Measurements from ENCODE around the gene H2BK1.
A peak's percentile ranks its signal among the peaks of the same experiment; 100 is the strongest.

Gene H2BK1

DNA sequence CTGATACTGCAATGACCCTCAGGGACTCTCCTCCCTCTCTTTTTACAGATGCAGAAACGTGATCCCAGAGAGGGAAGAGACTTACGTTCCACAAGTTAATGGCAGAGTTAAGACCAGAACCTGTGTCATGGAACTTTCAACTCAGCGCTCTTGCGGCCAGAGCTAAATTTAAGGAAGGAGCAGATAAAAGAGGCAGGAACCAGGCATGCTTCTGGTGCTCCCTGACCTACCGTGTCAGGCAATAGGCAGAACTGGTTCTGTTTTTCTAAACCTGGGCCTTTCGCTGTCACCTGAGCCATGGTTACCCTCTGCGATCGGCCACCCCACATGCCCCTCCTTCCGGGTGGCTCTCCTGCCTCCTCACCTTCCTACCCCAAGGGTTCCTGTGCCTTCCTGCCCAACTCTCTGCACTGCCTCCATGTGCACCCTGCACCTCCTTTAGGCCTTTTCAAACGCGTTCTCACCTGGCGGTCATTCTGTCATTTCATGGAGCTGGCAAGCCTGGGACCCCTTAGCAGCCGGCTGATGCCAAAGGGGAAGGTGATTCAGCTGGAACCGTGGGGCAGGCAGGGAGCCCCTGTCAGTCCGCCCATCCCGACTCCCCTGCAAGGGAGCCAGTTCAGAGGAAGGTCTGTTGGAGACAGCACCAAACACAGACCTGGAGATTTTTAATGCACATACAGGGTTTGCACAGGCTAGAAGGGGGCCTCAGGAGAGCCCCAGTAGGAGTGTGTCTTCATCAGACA lies 35.1 kb downstream of the H2BK1 start:
- DNase-seq: no peak

DNA sequence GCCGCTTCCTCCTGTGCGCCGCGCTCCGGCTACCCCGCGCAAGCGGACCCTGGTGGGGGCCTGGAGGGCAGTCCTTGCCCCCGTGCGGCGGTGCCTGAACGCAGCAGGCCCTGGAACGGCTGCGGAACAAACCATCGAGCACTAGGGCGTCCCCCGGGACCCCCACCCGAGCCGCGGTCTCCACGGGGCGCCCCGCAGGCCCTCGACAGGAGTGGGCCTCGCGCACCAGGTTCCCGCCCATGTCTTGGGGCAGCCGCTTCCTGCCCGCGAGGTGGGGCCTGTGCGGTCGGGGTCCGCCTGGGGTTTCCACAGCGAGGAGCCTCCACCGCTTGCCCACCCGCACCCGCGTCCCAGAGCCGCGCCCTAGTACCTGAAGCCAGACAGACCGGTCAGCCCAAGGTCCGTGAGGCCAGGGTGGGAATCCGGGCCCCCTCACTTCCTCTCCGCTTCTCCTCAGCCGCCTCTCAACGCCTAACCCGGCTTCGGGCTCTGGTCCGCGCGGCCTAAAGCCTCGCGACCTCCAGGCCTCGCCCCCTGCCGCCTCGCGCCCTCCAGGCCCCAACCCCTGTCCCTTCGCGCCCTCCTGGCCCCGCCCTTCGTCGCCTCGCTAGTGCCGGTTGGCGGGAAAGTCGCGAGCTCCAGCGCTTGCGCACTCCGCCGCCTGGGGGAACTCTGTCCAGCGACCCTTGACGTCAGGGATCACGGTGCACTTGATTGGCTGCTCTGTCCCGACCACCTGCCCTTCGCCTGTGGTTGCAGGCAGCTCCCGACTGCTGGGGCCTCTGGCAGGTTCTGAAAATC lies 35.8 kb downstream of the H2BK1 start:
- DNase-seq: peak; percentile 17

DNA sequence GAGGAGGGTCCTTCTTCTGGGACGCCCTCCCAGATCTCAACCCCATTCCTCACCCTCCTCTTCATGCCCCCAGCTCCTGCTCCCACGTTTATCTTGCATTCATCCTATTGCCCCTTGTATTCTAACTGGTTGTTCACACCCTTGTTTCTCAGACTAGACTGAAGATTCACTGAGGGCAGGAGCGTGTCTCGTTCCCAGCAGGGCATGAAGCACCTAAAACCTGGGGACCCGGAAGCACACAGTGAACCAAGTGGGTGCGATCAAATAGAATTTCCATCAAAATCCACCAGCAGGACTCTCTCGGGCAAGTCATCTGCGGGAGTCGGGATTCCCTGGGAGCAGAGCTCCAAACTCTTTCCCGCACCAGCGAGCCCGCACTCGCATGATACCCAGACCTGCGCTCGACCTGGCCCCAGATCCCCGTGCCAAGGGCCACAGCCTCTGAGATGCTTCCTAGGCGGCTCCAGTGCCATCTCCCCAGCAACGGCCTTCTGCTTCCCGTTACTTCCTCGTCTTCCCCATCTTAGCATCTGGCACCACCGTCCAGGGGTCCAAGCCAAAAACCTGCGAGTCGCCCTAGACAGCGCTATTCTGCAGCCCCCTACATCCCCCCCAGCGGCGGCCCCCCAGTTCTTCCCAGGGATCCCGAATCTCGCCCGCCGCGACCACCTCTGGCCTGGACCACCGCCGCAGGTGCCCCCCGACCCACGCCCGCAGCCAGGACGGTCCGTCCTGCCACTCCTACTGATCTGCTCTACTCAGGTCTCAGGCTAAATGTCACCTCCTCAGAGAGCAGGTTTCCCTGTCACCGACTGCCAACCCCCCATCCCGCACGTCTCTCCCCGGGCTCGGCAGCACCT lies 36.7 kb downstream of the H2BK1 start:
- no peak for DNase-seq

DNA sequence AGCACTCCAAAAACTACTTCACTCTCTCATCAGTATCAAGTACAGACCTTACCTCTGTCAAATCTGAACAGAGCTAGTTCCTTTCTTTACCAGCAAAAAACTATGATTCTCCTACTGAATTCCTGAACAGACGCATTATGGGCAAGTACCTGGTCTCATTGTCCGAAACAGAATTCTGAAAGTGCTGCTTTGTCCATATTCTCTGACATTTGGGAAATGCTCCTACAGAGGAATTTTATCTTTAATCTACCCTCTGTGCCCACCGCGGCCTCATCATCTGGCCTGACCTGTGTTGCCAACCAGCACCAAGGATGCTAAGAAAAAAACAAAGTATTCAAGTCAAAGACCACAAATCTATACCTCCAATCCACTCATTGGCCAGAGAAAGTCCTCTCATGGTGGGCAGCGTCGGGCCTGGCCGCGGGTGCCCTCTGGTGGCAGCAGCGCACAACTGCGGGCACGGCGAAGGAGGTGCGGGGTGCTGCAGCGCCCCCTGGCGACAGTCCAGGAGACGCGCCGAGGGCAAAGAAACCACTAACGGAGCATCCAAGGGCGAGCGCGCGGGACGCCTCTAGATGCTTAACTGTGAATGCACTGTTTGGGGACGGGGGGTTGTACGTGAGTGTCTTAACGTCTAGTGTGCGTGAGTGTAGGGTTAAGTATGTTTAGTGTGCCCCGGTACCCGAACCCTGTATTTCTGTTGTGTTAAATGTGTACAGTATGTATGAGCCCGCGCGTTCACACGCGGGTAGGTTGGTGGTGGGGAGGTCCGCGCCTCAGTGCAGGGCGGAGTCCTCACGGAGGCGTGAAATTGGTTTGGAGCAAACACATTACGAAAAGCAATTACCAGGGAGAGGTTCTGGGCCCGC lies 37.8 kb downstream of the H2BK1 start:
- peak; percentile 80 for DNase-seq

DNA sequence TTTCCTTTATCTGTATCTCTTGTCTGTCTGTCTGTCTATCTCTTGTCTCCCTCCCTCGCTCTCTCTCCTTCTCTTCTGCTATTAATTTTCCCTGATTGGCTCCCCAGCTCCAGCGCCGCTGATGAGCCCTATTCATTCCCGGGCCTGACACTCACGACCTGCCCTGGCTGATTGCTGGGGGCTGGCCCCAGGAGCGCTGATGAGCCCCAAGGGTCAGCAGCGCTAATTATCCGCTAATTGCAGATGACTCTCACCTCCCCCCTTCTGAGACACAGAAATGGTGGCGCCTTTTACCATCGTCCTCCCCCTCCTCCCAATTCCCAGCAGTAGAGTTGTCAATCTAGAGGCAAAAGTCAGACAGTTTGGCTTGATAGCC lies 41.5 kb downstream of the H2BK1 start:
- no peak for DNase-seq

DNA sequence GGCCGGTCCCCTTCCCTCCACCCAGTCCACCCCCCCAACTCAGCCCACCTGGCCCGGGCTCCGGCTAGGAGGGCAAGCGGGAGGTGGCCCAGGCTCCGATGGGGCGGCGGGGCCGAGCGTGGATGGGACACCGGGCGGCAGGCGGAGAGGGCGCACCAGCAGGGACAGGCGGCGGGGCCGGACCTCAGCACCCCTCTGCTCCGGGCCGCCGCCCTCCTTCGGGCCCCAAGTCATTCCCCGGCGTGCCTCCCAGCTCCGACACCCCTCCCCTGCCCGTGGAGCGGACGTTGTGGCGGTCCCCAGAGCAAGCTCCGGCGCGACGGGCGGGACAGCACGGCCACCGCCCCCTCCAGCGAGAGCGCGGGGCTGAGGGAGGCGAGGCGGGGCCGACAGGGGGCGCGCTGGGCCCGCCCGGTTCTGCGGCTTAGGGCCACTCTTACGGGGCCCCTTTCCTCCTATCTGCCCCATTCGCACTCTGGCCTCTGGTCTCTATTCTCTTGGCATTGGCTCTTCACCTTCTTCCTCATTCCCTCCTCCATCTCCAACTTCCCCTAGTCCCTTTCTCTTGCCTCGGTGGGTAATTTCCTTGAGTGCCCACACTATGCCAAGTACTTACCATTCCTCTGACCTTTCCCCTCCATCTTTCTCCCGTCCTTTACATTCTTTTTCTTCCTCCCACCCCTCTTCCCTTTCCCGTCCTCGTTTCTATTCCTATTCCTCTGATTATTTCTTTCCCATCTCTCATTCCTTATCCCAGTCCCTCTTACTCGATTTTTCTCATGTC lies 42.1 kb downstream of the H2BK1 start:
- DNase-seq: peak; percentile 58

DNA sequence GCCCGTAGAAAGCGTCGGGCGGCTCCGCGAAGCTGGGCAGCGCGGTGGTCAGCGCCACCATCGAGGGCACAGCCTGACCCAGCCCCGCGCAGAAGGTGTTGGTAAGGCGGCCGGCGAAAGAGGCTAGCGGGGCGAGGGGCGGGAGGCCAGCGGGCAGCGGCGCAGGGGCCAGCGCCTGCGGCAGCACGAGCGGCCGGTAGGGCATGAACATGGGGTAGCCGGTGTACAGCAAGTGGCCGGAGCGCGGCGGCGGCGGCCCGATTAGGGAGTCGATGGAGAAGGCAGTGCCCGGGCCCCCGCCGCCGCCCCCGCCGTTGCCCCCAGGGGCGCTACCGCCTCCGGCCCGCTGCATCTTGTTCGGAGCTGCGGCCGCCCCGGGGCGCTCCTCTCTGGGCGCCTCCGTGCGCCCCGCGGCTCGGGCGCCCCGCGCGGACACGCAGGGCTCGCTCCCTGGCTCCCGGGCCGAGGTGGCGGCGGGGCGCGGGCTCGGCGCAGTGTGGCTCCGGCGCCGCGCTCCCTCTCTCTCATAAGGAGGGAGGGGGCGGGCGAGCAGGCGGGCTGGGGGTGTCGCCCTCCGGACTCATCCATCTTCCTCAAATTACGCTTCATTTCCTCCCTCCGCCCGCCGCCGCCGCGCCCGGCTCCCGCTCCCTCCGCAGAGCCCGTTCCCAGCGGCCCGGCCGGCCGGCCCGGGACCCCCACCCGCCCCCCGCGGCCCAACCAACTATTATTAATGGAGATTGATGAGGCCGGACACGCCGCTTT lies 42.9 kb downstream of the H2BK1 start, which contains the start of gene GBX1:
TSS of gene GBX1 (minus strand) at position 498 of the 765 bp plus-strand sequence. CDS start at position 352, 146 bp downstream.
- no peak for DNase-seq

DNA sequence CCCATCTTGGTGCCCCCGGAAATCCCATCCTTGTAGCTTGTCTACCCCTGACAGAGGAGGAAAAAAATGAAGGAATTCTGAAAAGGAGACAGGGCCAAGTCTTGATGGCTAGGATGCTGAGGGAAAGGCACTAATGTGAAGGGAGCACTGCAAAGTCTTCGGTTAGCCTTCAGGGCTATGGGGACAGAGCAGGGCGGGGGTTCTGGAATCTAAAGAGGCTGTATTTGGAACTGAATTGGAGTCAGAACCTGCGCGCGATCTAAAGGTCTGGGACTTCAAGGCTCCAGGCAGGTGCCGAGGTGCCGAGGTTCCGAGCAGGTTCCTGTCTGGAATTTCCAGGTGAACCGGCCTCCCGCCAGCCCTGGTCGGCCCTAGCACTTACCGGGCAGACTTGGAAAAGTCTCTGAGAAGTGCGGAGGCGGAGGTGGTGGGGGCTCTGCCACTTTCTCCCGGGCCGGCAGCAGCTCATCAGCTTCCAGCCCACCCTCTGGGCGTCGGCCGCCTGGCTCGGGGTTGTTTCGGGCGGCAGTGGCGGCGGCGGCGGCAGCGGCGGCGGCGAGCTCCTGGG lies 43.6 kb downstream of the H2BK1 start:
- DNase-seq: no peak

DNA sequence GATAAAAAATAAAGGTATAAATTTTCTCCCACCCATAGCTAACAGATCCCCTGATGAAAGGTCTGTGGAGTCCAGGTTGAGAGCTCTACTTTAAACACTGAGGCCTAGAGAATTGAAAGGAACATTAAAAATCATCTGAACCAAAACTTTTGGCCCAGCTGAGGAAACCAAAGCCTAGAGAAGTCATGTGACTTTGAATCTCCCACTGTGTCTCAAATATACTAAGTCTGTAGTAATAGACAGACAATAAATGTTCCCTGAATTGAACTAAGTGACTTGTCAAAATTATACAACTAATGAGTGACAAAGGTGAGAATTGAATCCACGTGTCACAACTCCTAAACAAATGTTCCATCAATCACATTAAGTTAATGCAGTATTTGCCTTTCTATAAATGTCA lies 48.5 kb downstream of the H2BK1 start:
- no peak for DNase-seq

Measured in stimulated activated CD4-positive, alpha-beta T cell treated with anti-CD3 and anti-CD28 coated beads, Interleukin-4, amount 100 ng/mL, for 24 hours (primary cell).